GM19043 (cell line): ENCODE results near the gene YWHAG.
"Not testable (repeated sequence)": the region's sequence is repeated elsewhere in the genome, so short reads cannot be mapped to it uniquely, and the experiment has no call there.

Experiments
- ATAC-seq: cut with Tn5 transposase; IDR thresholded peaks from one replicate; pipeline ENCODE4 v1.9.1; 2021; ENCODE audit warnings: low read depth; ENCODE audit not compliant: unreplicated experiment

YWHAG gene

GRCh38 chr7:76326646-76327233 is 32.1 kb downstream of the YWHAG start:
- no peak for ATAC-seq

DNA sequence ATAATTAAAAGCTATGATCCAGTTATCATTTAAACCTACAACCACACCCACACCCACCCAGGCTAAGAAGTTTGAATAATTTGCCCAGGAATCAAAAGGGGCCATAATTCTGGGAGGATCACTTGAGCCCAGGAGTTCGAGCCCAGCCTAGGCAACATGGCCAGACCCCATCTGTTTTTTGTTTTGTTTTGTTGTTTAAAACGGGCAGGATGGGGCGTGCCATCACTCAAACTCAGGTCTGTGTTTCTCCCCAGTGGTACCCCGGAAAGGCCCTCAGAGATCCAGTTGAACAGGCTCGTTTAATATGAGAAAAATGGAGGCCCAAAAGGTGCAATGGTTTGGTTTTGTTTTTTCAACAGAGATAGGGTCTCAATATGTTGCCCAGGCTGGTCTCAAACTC is 33.0 kb downstream of the YWHAG start:
- no peak for ATAC-seq

DNA sequence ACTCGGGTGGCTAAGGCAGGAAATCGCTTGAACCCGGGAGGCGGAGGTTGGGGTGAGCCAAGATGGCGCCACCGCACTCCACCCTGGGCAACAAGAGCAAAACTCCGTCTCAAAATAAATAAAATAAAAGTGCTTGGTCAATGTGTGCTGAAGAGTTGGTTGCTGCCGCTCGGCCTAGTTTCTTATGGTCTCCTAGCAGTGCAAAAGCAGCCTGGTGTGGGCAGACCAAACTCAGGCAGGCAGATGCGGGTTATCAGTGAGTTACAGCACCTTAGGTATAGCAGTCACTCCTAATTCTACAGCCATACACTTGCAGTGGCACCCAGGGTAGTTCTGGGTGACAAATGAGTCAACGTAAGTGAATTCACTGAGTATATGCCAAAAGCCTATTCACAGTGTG is 33.7 kb downstream of the YWHAG start:
- no peak for ATAC-seq

- ATAC-seq: peak; percentile 43
These were observed 40.1 kb downstream of the YWHAG start for GRCh38 chr7:76318488-76319353.

DNA sequence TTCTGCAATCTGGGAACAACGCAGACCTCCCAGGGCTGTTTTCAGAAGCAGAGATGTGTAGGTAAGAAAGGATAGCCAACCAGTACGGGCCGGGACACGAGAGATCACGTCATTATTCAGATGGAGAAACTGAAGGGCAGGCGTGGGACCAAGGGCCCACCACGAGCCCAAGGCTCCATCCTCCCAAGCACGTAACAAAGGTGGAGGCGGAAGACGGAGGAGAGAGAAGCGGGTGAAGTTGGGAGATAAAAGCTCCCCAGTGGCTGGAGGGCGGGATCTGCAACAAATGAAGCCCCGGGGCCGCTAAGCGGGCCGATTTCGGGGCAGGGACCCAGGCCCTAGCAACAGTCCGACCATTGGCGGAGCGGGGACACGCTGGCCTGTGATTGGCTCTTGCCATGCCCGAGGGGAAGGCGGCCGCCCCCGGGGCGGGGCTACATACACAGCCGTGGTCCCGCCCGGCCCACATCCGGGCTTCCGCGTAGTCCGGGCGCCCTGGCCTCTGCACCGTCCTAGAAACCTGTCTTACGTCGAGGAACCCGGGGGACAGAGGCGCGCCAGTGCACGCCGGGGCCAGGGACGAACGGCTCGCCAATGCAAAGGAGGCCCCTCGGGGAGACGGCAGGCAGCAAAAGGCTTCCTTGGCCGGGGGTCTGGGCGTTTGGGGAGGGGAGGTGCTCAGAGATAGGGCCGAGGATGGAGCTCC is 40.9 kb downstream of the YWHAG start:
- ATAC-seq: peak; percentile 87

GRCh38 chr7:76316984-76317781 is 41.6 kb downstream of the YWHAG start:
- ATAC-seq: no peak

DNA sequence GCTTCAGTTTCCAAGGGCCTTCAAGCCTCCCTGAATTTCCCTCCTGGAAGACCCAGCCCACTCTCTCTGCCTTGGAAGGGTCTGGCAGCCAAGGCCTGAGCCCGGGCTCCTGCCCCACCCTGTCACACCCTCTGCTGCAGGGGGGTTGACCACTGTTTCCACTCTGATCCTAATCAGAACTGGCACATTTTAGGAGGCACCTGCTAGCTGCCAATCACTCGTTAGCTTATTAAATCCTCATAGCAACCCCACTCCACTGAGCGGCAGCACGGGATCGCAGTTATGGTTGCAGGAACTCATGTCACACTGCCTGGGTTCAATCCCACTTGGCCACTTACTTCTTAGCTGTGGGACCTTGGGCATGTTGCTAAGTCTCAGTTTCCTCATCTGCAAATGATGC is 43.4 kb downstream of the YWHAG start:
- no peak for ATAC-seq

DNA sequence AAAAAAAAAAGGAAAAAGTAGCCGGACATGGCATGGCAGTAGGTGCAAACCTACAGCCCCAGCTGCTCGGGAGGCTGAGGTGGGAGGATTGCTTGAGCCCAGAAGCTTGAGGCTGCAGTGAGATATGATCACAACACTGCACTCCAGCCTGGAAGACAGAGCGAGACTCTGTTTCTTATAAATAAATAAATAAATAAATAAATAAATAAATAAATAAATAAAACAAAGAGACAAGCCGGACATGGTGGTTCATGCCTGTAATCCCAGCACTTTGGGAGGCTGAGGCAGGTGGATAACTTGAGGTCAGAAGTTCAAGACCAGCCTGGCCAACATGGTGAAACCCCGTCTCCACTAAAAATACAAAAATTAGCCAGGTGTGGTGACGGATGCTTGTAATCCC is 44.1 kb downstream of the YWHAG start:
- ATAC-seq: not testable (repeated sequence)

DNA sequence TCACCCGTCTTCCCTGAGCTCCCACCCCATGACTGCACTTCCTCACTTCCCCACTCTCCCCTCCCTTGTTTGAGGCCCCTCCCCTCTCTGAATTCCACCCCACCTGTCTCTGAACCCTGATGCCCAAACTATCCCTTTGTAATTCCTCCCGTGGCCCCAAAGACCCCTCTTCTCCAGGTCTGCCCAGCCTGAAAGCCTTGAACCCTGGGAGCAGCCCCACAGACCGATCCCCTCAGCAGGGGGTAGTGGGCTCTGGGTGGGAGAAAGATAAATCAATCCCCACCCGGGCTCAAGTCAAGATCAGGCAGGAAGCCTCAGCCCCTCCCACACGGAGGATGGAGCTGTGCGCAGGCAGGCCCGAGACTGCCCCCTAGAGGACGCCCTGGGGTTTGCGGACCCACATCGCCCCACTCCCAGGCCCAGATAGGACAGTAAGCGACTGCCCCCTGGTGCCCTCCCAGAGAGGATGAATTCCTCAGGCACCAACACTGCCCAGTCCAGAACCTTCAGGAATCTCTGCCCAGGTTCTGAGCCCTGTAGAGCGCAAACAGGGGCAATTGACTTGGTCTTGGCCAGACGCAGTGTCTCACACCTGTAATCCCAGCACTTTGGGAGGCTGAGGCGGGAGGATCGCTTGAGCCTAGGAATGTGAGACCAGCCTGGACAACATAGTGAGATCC is 44.6 kb downstream of the YWHAG start:
- ATAC-seq: peak; percentile 33

DNA sequence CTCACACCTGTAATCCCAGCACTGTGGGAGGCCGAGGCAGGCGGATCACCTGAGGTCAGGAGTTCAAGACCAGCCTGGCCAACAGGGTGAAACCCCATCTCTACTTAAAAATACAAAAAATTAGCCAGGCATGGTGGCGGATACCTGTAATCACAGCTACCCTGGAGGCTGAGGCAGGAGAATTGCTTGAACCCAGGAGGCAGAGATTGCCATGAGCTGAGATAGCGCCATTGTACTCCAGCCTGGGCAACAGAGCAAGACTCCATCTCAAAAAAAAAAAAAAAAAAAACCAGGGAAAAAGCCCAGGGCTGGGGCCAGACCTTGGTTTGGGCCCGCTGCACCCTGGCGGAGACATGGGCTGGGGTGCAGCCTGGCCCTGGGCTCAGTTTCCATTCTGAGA is 47.0 kb downstream of the YWHAG start:
- ATAC-seq: not testable (repeated sequence)

DNA sequence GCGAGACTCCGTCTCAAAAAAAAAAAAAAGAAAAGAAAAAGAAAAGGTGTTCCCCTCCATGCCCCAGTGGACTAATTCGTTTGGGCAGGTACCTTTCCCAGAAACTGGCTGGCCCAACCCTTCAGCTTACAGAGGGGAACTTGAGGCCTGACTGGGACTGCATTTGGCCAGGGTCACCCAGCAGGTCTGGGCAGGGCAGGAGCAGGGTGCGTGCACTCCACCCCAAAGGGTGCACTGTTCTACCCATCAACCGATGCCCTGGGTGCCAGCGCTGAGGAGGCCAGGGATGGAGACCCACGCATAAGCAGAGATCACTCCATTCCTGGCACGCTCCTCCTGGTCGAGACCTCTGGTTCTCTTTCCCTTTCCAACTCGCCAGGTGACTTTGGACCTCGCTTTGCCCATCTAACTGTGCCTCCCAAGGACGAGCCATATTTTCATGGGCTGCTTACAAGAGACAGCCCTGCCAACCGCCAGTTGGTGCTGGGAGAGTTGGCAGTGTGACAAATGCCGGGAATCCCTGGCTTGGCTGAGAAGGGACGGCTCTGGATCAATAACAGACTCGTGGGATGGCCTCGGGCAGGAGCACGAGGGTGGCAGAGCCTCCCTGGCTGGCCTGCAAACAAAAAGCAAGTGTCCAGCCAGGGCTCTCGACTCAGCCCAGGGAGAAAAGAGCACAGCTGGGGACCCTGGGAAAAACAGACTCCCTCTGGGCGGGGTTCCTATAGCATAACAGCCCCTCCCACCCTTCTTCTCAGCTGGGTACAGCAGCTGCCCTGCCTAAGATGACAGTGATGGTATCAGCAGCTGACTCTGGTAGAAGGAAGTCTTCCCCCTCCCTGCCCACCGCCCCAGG is 48.5 kb downstream of the YWHAG start:
- ATAC-seq: no peak

GRCh38 chr7:76309341-76310101 is 49.3 kb downstream of the YWHAG start:
- ATAC-seq: not testable (repeated sequence)

GRCh38 chr7:76308874-76309273 is 49.9 kb downstream of the YWHAG start:
- not testable (repeated sequence) for ATAC-seq

DNA sequence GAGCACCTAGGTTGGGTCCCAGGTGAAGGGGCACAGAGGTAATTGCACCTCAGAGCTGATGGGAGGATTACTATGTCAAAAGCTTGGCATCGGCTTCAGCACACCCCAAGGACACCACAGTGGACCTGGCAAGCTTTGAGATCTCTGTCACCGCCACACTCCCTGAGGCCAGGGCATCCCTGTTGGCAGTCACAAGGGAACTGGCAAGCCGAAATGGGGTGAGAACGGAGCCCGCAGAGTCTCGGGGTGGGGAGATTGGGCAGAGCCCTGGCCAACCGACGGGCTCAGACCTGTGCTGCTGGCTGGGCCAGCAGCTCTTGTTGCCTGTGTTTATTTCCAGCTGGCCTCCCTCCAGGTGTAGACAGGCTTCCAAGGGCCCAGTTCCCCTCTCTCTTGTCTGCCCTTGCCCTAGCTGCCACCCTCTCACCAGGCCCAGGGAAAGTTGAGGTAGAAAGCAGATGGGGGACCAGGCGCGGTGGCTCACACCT is 53.9 kb downstream of the YWHAG start:
- no peak for ATAC-seq

DNA sequence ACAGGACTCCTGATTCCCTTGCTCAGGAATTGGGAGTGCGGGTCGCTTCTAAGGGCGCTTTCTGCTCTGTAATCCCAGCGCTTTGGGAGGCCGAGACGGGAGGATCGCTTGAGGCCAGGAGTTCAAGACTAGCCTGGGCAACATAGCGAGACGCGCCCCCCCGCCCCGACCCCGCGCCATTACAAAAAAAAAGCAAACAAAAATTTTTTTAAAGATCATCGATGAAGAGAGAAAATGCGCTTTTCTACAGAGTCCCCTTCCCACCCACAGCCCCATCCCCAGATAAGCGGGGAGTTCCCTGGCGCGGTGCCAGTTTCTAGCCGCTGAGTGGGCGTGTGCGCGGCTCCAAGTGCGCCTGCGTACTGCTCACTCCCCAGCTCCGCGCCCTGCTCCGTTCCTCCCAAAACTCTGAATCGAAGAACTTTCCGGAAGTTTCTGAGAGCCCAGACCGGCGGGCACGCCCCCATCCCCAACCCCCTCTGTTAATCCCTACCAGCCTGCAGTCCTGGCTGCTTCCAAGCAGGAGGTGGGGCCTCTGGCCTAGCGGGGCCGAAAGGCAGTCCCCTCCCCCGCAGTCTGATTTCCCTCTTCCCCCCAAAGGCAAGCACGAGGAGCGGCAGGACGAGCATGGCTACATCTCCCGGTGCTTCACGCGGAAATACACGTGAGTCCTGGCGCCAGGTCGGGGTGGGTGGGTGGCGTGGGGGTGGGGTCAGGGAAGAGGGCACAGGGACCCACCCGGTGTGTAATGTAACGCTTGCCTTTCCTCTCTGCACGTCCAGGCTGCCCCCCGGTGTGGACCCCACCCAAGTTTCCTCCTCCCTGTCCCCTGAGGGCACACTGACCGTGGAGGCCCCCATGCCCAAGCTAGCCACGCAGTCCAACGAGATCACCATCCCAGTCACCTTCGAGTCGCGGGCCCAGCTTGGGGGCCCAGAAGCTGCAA is 55.3 kb downstream of the YWHAG start:
- ATAC-seq: no peak

DNA sequence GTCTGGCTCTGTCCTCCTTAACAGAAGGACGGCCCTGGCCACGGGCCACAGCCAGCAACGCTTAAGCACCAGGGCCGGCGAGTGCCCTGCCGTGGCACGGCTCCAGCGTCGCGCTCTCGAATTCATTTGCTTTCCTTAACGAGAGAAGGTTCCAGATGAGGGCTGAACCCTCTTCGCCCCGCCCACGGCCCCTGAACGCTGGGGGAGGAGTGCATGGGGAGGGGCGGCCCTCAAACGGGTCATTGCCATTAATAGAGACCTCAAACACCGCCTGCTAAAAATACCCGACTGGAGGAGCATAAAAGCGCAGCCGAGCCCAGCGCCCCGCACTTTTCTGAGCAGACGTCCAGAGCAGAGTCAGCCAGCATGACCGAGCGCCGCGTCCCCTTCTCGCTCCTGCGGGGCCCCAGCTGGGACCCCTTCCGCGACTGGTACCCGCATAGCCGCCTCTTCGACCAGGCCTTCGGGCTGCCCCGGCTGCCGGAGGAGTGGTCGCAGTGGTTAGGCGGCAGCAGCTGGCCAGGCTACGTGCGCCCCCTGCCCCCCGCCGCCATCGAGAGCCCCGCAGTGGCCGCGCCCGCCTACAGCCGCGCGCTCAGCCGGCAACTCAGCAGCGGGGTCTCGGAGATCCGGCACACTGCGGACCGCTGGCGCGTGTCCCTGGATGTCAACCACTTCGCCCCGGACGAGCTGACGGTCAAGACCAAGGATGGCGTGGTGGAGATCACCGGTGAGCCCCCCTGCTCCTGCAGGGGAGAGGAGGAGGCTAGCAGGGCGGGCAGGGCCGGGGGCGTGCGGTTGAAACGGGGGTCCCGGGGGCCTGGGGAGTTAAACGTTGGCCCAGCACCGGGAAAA is 56.2 kb downstream of the YWHAG start, which contains the start of gene HSPB1:
Gene HSPB1, plus strand, starts transcription at position 327 of the 855 bp plus-strand sequence. Its CDS starts 40 bp downstream, at position 367.
- ATAC-seq: peak; percentile 50
